8988T (cell line): ENCODE data around the gene TMEM132D.

Experiments
- DNase-seq: peaks from one replicate; pipeline ENCODE4 v3.0.0; 2011

TMEM132D gene

GRCh38 chr12:129523621-129524020 lies 380.2 kb downstream of the TMEM132D start:
- no peak for DNase-seq

- no peak for DNase-seq
Measured at GRCh38 chr12:129520739-129521138, 383.1 kb downstream of the TMEM132D start.

- no peak for DNase-seq
Measured at GRCh38 chr12:129503802-129504201, 400.0 kb downstream of the TMEM132D start.

GRCh38 chr12:129496226-129496625 lies 407.6 kb downstream of the TMEM132D start:
- no peak for DNase-seq

- DNase-seq = no peak
Measured at GRCh38 chr12:129494766-129495165, 409.1 kb downstream of the TMEM132D start.

- no peak for DNase-seq
Measured at GRCh38 chr12:129494260-129494659, 409.6 kb downstream of the TMEM132D start.

GRCh38 chr12:129489100-129489676 lies 414.6 kb downstream of the TMEM132D start:
- DNase-seq = no peak

- DNase-seq = no peak
Measured at GRCh38 chr12:129486931-129487330, 416.9 kb downstream of the TMEM132D start.

- no peak for DNase-seq
Measured at GRCh38 chr12:129483111-129483893, 420.5 kb downstream of the TMEM132D start.

GRCh38 chr12:129481921-129482320 lies 421.9 kb downstream of the TMEM132D start:
- DNase-seq = no peak

- DNase-seq = no peak
Measured at GRCh38 chr12:129470196-129470595, 433.6 kb downstream of the TMEM132D start.

- no peak for DNase-seq
Measured at GRCh38 chr12:129467726-129468125, 436.1 kb downstream of the TMEM132D start.

- DNase-seq = no peak
Measured at GRCh38 chr12:129467289-129467688, 436.5 kb downstream of the TMEM132D start.

GRCh38 chr12:129466499-129466898 lies 437.3 kb downstream of the TMEM132D start:
- DNase-seq = no peak

GRCh38 chr12:129459886-129460285 lies 443.9 kb downstream of the TMEM132D start:
- DNase-seq = no peak

GRCh38 chr12:129446696-129447095 lies 457.1 kb downstream of the TMEM132D start:
- no peak for DNase-seq

- DNase-seq = no peak
Measured at GRCh38 chr12:129440278-129440677, 463.5 kb downstream of the TMEM132D start.

- no peak for DNase-seq
Measured at GRCh38 chr12:129434790-129435189, 469.0 kb downstream of the TMEM132D start.

GRCh38 chr12:129428240-129428936 lies 475.4 kb downstream of the TMEM132D start:
- DNase-seq = no peak

GRCh38 chr12:129423041-129423580 lies 480.7 kb downstream of the TMEM132D start:
- DNase-seq = no peak

GRCh38 chr12:129413295-129413694 lies 490.5 kb downstream of the TMEM132D start:
- DNase-seq = no peak

GRCh38 chr12:129409281-129409680 lies 494.5 kb downstream of the TMEM132D start:
- no peak for DNase-seq

- no peak for DNase-seq
Measured at GRCh38 chr12:129404556-129404955, 499.3 kb downstream of the TMEM132D start.

GRCh38 chr12:129401572-129401971 lies 502.3 kb downstream of the TMEM132D start:
- DNase-seq = no peak
